ENCODE data around the gene CLNK. TPM values are rescaled to one million over a fixed set of nuclear protein-coding genes. Genes with fewer than 3 reads are reported as not detected.
"Not testable (repeated sequence)": the region's sequence is repeated elsewhere in the genome, so short reads cannot be mapped to it uniquely, and the experiment has no call there.

CLNK gene
- total RNA-seq, 1 donor = 0.52 TPM

DNA sequence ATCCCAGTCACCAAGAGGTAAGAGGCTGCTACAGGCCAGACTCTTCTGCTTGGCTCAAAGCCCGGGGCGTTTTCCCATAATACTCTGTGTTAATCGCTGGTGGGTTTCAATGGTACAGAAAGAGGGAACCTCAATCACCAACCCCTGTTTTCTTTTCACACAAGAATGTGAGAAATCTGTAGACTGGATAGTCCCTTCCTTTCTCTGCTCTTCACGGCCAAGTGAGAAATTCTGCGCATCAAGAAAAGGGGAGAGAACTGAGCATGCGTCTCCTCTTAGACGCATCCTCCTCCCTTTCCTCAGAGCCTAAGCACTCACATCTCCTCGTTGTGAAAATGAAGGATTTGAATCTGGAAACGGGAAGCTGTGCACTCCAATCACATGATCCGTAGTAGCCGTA, 64.7 kb downstream of the CLNK start:
- Histone ChIP-seq H3K9me3 (ENCODE audit: low read depth, low read length) (no peaks in the 10 kb centered on the region), H3K4me1 (ENCODE audit: insufficient read depth, low read length) (no peaks in the 10 kb centered on the region), H3K27me3 (ENCODE audit: insufficient read depth, low read length) (no peaks in the 10 kb centered on the region), H3K4me3 (ENCODE audit: low read length) (no peak overlapping the region)

DNA sequence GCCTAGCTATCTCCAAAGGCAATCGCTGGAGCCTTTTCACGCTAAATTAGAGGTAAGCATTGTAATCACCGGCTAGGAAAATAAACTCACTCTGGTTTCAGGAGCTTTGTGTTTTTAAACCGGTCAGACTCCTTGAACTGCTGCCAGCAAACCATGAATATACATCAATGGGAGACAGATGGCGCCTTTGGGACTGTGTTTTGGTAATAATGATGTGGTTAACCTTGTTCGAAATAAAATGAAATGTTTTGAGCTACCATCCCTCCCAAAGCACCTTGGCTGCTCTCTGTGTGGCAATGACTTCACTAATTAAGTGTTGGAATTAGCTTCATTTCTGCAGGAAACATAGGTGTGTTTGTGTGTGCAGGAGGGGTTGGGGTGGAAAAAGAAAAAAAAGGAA, 65.3 kb downstream of the CLNK start:
- H3K27me3 ChIP-seq (ENCODE audit: insufficient read depth, low read length) = no peaks in the 10 kb centered on the region
- no peaks in the 10 kb centered on the region for H3K4me1 ChIP-seq (ENCODE audit: insufficient read depth, low read length)
- H3K9me3 ChIP-seq (ENCODE audit: low read depth, low read length) = no peaks in the 10 kb centered on the region
- no peak overlapping the region for H3K4me3 ChIP-seq (ENCODE audit: low read length)

DNA sequence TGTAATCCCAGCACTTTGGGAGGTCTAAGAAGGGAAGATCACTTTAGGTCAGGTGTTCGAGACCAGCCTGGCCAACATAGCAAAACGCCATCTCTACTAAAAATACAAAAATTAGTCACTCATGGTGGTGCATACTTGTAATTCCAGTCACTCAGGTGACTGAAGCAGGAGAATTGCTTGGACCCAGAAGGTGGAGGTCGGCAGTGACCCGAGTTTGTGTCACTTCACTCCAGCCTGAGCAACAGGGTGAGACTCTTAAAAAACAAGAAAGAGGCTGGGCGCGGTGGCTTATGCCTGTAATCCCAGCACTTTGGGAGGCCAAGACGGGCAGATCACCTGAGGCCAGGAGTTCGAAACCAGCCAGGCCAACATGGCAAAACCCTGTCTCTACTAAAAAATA, 69.6 kb downstream of the CLNK start:
- H3K4me3 ChIP-seq (ENCODE audit: low read length); H3K27me3 ChIP-seq (ENCODE audit: insufficient read depth, low read length); H3K9me3 ChIP-seq (ENCODE audit: low read depth, low read length); H3K4me1 ChIP-seq (ENCODE audit: insufficient read depth, low read length): not testable (repeated sequence)

DNA sequence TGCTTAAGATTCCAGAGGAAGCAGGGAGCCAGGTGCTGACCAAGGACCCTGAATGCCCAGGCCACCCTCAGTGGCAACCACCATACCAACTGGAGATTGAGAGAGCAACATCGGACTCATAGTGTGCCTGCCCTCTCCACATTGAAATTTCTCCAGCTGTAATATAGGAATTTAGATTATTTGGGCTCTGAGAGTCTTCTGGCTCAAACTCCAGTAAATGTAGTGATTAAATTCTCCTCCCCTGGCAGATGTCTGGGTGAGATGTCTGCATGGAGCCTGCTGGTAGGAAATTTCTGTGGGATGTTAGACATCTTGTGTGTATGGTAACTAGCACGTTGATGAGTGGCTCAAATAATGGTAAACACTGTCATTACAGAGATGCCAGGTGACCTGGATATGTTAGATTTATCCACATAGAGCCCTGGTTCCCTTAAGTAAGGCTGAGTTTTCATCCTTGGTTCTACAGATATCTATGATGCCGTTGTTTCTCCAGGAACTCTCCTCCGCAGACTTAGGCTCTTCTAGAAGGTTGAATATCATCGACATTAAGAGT, 70.6 kb downstream of the CLNK start:
- no peak overlapping the region for H3K4me3 ChIP-seq (ENCODE audit: low read length)
- no peaks in the 10 kb centered on the region for H3K4me1 ChIP-seq (ENCODE audit: insufficient read depth, low read length)

DNA sequence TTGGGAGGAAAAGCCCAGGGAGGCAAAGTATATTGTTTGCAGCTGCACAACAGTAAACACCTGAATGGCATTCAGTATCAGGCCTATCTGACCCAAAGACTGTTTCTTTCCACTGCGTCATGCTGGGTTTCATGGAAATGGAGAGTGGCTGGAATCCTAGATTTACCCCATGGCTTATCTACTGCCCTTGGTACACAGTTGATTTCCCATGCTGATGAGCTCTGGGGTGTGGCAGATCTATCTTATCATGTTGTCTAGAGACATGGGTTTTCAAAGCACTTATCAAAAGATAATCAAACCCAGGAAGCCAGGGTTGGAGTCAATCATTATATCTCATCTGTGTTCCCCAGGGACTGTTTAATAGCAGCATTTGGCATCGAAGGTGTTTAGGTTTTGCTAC, 72.1 kb downstream of the CLNK start:
- Histone ChIP-seq H3K9me3 (ENCODE audit: low read depth, low read length) (no peaks in the 10 kb centered on the region), H3K4me3 (ENCODE audit: low read length) (no peak overlapping the region), H3K27me3 (ENCODE audit: insufficient read depth, low read length) (no peaks in the 10 kb centered on the region), H3K4me1 (ENCODE audit: insufficient read depth, low read length) (no peaks in the 10 kb centered on the region)

More for the DNA sequence above, 70.6 kb downstream of the CLNK start:
- Histone ChIP-seq H3K27me3 (ENCODE audit: insufficient read depth, low read length) (no peaks in the 10 kb centered on the region), H3K9me3 (ENCODE audit: low read depth, low read length) (no peaks in the 10 kb centered on the region)

DNA sequence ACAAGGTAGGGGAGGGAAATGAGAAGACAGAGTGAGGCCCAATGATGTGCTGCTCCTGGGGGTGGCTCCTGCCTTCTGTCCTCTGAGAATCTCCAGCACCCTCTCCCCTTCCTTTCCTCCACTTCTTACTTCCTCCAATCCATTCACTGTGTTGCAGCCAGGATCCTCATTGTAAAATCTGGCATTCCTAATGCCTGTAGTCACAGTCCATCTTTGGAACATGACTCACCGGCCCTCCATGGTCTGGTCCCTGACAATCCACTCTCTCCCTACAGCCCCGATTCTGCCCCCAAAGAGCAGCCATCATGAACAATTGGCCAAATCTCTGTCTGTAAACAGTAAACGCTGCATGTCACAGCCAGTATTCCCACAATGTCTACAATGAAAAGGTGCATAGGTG, 72.9 kb downstream of the CLNK start:
- Histone ChIP-seq H3K4me3 (ENCODE audit: low read length) (no peak overlapping the region), H3K9me3 (ENCODE audit: low read depth, low read length) (no peaks in the 10 kb centered on the region), H3K27me3 (ENCODE audit: insufficient read depth, low read length) (no peaks in the 10 kb centered on the region), H3K4me1 (ENCODE audit: insufficient read depth, low read length) (no peaks in the 10 kb centered on the region)

DNA sequence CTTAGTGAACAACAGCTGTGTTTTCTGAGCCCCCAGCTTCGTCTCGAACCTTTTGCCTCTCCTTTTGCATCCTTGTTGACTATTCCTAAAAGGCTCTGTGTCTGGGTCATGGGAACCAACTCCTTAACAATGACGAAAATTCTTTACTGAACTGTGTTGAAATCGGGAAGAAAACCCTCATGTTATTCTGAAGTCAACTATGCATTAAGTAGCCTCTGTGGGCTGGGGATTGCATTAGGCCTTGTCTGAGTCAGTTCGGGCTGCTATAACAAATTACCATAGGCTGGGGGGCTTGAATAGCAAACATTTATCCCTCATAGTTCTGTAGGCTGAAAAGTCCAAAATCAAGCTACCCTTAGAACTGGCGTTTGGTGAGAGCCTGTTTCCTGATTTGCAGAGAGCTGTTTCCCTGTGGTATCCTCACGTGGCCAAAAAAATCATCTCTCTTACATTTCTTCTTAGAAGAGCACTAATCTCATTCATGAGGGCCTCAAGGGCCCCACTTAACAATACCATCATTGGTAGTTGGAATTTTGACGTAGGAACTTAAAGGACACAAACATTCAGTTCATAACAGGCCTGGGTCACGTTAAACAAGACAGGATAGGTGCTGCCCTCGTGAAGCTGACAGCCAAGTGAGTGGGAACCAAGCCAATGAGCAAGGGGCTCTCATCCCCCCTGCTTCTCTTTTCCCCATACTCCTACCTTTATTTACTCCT, 75.9 kb downstream of the CLNK start:
- no peak overlapping the region for H3K4me3 ChIP-seq (ENCODE audit: low read length)
- no peaks in the 10 kb centered on the region for H3K4me1 ChIP-seq (ENCODE audit: insufficient read depth, low read length)
- no peaks in the 10 kb centered on the region for H3K9me3 ChIP-seq (ENCODE audit: low read depth, low read length)
- H3K27me3 ChIP-seq (ENCODE audit: insufficient read depth, low read length) = no peaks in the 10 kb centered on the region

DNA sequence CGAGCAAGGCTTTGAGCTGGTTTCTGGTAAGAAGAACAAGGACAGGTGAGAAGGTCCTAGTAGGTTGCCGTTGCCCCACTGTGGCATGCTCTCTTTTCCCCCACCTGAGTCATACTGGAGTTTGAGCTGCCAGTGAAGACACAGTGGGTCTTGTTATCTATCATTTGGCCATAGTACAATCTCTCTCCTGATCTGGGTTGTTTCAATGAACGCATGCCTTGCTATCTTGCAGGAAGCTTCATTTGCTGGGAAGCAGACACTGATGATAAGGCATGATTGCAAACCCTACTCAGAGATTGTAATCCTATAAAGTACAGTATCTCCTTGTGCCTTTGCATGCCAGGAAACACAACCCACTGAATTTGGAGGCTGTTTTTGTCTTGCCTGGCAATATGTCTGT, 77.4 kb downstream of the CLNK start:
- H3K9me3 ChIP-seq (ENCODE audit: low read depth, low read length) = no peaks in the 10 kb centered on the region
- H3K27me3 ChIP-seq (ENCODE audit: insufficient read depth, low read length) = no peaks in the 10 kb centered on the region
- H3K4me3 ChIP-seq (ENCODE audit: low read length) = no peak overlapping the region
- no peaks in the 10 kb centered on the region for H3K4me1 ChIP-seq (ENCODE audit: insufficient read depth, low read length)

DNA sequence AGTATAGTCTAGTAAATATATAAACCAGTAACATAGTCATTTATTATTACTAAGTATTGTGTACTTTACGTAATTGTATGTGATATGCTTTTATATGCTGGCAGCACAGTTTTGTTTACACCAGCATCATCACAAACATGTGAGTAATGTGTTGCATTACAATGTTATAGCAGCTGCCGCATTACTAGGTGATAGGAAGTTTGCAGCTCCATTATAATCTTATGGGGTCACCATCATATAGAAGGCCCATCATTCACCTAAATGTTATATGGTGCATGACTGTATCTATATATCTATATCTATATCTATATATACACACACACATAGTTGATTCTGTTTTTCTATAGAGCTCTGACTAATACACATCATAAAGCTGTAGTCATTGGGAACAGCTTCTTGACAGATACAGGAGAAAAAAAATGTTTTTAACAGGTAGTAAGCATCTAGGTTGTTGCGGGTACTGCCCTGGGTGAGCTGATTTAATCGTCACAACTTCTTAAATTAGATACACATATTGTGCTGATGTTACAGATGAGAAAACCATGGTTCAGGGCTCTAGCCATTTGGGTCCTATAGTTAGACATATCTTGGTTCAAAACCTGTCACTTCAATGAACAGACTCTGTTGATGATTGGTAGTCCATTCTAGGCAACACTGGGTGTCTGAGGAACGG, 77.9 kb downstream of the CLNK start:
- Histone ChIP-seq H3K4me1 (ENCODE audit: insufficient read depth, low read length) (no peaks in the 10 kb centered on the region), H3K9me3 (ENCODE audit: low read depth, low read length) (no peaks in the 10 kb centered on the region)

DNA sequence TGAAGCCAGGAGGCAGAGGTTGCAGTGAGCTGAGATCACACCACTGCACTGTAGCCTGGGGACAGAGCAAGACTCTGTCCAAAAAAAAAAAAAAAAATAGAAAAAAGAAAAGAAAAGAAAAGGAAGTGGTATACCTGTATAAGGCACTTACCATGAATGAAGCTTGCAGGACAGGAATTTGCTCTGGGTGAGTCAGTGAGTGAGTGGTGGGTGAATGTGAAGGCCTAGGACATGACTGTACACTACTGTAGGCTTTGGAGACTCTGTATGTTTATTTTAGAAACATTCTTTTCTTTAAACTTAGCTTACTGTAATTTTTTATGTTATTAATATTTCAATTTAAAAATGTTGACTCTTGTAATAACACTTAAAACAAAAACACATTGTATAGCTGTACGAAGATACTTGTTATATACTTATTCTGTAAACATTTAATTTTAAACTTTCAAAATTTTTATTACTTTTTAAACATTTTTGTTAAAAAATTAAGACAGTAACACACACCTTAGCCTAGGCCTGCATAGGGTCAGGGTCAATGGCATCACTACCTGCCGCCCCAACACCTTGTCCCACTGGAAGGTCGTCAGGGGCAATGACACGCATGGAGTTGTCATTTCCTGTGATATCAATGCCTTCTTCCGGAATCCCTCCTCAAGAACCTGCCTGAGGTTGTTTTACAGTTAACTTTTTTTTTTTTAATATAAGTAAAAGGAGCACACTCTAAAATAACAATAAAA, 78.7 kb downstream of the CLNK start:
- Histone ChIP-seq H3K27me3 (ENCODE audit: insufficient read depth, low read length) (no peaks in the 10 kb centered on the region), H3K4me3 (ENCODE audit: low read length) (no peak overlapping the region), H3K4me1 (ENCODE audit: insufficient read depth, low read length) (no peaks in the 10 kb centered on the region), H3K9me3 (ENCODE audit: low read depth, low read length) (no peaks in the 10 kb centered on the region)

More for the DNA sequence above, 77.9 kb downstream of the CLNK start:
- H3K27me3 ChIP-seq (ENCODE audit: insufficient read depth, low read length) = no peaks in the 10 kb centered on the region
- H3K4me3 ChIP-seq (ENCODE audit: low read length) = no peak overlapping the region

DNA sequence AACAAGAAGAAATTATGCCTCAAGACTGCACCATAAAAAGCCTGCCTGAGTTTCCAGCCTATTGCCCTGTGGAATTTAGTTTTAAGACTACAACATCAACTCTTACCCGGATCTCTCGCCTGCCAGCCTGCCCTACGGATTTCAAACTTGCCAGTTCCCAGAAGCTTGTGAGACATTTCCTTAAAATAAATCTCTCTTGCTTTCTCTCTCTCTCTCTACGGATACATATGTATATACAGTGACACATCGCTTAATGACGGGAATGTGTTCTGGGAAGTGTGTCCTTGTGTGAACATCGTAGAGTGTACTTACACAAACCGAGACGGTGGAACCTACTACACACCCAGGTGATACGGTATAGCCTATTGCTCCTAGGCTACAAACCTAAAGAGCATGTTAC, 79.5 kb downstream of the CLNK start:
- Histone ChIP-seq H3K4me1 (ENCODE audit: insufficient read depth, low read length) (no peaks in the 10 kb centered on the region), H3K27me3 (ENCODE audit: insufficient read depth, low read length) (no peaks in the 10 kb centered on the region), H3K9me3 (ENCODE audit: low read depth, low read length) (no peaks in the 10 kb centered on the region), H3K4me3 (ENCODE audit: low read length) (no peak overlapping the region)

DNA sequence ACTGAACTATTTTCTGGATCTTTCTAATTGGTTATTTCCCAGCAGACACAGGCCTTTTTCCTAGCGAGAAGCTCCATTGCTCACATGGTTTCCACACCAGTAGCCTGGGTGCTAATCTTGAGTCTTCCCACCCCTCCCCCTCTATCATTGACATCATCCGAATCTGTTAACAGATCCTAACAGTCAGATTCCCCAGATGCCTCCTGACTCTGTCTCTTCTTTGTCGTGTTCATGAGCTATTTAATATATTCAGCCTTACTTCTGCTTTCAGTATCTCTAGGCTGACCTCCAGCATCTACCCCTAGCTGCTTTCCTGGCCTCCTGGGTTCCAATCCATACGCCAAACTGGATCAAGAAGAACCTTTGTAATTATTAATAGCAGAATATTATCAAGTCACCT, 85.0 kb downstream of the CLNK start:
- no peak overlapping the region for H3K4me3 ChIP-seq (ENCODE audit: low read length)
- no peaks in the 10 kb centered on the region for H3K27me3 ChIP-seq (ENCODE audit: insufficient read depth, low read length)
- H3K4me1 ChIP-seq (ENCODE audit: insufficient read depth, low read length) = no peaks in the 10 kb centered on the region
- H3K9me3 ChIP-seq (ENCODE audit: low read depth, low read length) = no peaks in the 10 kb centered on the region

DNA sequence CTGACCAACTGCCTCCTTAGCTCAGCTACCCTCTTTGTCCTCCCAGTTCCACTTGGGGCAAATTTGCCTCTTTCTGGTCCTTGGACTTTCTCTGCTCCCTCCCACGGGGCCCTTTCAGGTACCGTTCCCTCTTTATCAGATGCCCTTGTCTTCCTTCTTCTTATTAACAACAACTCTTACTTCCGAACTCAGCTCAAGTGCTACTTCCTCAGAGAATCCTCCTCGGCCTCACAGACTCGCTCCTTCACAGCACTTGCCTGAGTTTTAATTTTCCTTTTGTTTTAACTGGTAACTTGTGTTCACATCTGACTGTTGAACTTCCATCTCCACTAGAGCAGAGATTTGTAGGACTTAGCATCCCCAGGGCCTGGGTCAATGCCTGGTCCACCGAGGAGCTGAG, 85.7 kb downstream of the CLNK start:
- Histone ChIP-seq H3K4me1 (ENCODE audit: insufficient read depth, low read length) (no peaks in the 10 kb centered on the region), H3K9me3 (ENCODE audit: low read depth, low read length) (no peaks in the 10 kb centered on the region), H3K4me3 (ENCODE audit: low read length) (no peak overlapping the region), H3K27me3 (ENCODE audit: insufficient read depth, low read length) (no peaks in the 10 kb centered on the region)

DNA sequence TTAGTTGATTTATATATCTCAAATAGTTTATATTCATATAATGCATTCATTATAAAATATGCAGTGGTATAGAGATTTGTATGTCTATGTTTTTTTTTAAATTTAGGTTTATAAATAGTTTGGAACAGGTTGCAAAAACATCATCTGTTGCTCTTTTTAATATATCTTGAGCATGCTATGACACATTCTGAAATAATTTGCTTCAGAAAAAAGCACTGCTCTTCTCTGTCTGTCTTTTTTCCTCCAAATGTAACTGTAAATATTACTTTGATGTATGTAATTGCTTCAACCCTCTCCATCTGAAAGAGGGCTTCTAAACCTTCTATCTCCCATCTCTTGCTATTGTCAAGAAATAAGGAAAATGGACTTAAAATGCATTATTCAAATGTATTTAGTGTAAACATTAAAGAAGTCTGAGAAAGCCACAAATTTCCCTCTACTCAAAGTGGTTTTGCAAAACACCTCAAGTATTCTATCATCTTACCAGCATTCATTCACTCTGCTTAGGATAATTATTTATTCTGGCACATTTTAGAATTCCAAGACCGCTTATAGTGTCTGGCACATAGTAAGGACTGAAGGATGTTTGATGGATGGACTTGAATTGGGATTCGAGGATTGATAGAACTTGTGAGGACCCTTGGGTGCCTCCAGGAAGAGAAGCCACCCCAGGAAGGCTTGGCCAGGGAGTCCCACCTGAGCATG, 87.8 kb downstream of the CLNK start:
- Histone ChIP-seq H3K4me3 (ENCODE audit: low read length) (no peak overlapping the region), H3K9me3 (ENCODE audit: low read depth, low read length) (no peaks in the 10 kb centered on the region), H3K27me3 (ENCODE audit: insufficient read depth, low read length) (no peaks in the 10 kb centered on the region), H3K4me1 (ENCODE audit: insufficient read depth, low read length) (no peaks in the 10 kb centered on the region)

DNA sequence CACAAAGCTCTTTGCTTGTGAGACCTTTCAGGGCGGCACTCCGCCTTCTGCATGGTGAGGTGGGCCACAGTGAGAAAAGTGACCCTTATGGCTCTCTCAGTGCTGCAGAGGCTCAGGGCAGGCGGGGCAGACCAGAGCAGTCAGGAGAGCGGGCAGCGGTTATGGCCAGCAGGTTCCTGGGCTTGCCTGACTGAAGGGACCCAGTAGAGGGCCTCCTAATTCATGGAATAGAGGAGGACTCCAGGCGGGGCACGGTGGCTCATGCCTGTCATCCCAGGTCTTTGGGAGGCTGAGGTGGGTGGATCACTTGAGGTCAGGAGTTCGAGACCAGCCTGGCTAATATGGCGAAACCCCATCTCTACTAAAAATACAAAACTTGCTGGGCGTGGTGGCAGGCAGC, 91.4 kb downstream of the CLNK start:
- H3K4me3 ChIP-seq (ENCODE audit: low read length) = no peak overlapping the region

More for the DNA sequence above, 91.4 kb downstream of the CLNK start:
- no peaks in the 10 kb centered on the region for H3K27me3 ChIP-seq (ENCODE audit: insufficient read depth, low read length)
- H3K9me3 ChIP-seq (ENCODE audit: low read depth, low read length) = no peaks in the 10 kb centered on the region
- H3K4me1 ChIP-seq (ENCODE audit: insufficient read depth, low read length) = peaks cover 17% of the 10 kb centered on the region
